Upper lobe of right lung (tissue), 1 donor: ENCODE measurements around the gene TMEM169. TPM values are rescaled to one million over a fixed set of nuclear protein-coding genes. Genes with fewer than 3 reads are reported as not detected.

Experiments used
- ATAC-seq: fragments of 200-7000 bp; cut with Tn5 transposase; one replicate; pipeline ENCODE4 v1.9.1; 2020; ENCODE audit warnings: mild to moderate bottlenecking, moderate library complexity
- DNase-seq: peaks from one replicate; pipeline ENCODE4 v3.0.0-alpha.2; 2020
- H3K27ac ChIP-seq: fragments of 200-600 bp; one replicate; pipeline ENCODE4 v1.8.0; 2022
- H3K27me3 ChIP-seq: fragments of 200-600 bp; one replicate; pipeline ENCODE4 v1.8.0; 2022; ENCODE audit warnings: mild to moderate bottlenecking
- H3K36me3 ChIP-seq: fragments of 200-600 bp; one replicate; pipeline ENCODE4 v1.8.0; 2022
- H3K4me1 ChIP-seq: fragments of 200-600 bp; one replicate; pipeline ENCODE4 v1.8.0; 2022
- H3K4me3 ChIP-seq: fragments of 200-600 bp; one replicate; pipeline ENCODE4 v1.8.0; 2022; ENCODE audit warnings: mild to moderate bottlenecking
- H3K9me3 ChIP-seq: fragments of 200-600 bp; one replicate; pipeline ENCODE4 v1.8.0; 2022
- CTCF ChIP-seq: fragments of 200-600 bp; IDR thresholded peaks from one replicate; pipeline ENCODE4 v1.8.0; 2022; ENCODE audit warnings: antibody characterized with exemption
- intact Hi-C: fragments of 100-400 bp; cut with DNase I; formaldehyde crosslinking; loops from one replicate; pipeline ENCODE4 v1.11.0; 2022
- total RNA-seq: library from RNA; stranded (reverse); fragmentation: NEBNext Ultra II Directional; extraction: Animal tissue kit (Norgen Biotek cat#: 25700); gene quantifications from one replicate; pipeline ENCODE4 v1.2.1, GENCODE V29; 2021
- donor health status: DM: no; HTN: yes; CAD: no; lungs with severe emphysema.

TMEM169 gene
- total RNA-seq, 1 donor from 2014 or later: 1.4 TPM

- Histone ChIP-seq H3K4me1 (no peaks in the 10 kb centered on the region), H3K9me3 (no peaks in the 10 kb centered on the region), H3K27ac (peak overlapping the region; percentile 7), H3K4me3 (no peak overlapping the region), H3K27me3 (no peaks in the 10 kb centered on the region), H3K36me3 (peaks cover 37% of the 10 kb centered on the region)
- intact Hi-C loops: no loop called here
- TF ChIP-seq CTCF: peak; percentile 11
- peak; percentile 37 for ATAC-seq
- no peak for DNase-seq
Observed at GRCh38 chr2:216064014-216064630, 17.6 kb upstream of the TMEM169 start.

DNA sequence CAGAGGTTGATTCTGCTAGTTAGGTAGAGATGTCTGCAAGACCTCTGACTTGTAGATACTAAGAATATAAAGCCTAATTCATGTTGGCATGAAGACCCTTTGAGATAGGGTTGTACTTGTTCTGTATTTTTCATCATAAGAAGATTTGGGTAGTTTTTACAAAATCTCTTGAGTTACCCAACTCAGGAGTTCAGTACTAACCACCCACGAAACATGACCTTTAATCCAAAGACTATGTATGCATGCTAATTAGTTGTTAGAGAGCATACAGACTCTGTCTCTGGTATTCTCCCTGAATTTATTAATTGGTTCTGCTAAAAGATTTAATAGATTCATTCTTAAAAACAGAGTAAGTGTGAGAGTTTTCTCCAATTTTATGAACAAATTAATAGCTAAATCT lies 17.1 kb upstream of the TMEM169 start:
- intact Hi-C loops: no loop called here
- H3K27me3 ChIP-seq: no peaks in the 10 kb centered on the region
- no peak overlapping the region for H3K4me3 ChIP-seq
- H3K27ac ChIP-seq: peak overlapping the region; percentile 7
- no peaks in the 10 kb centered on the region for H3K9me3 ChIP-seq
- no peak for TF ChIP-seq CTCF
- no peaks in the 10 kb centered on the region for H3K4me1 ChIP-seq
- DNase-seq (no peak), ATAC-seq (no peak)
- H3K36me3 ChIP-seq: peaks cover 37% of the 10 kb centered on the region

DNA sequence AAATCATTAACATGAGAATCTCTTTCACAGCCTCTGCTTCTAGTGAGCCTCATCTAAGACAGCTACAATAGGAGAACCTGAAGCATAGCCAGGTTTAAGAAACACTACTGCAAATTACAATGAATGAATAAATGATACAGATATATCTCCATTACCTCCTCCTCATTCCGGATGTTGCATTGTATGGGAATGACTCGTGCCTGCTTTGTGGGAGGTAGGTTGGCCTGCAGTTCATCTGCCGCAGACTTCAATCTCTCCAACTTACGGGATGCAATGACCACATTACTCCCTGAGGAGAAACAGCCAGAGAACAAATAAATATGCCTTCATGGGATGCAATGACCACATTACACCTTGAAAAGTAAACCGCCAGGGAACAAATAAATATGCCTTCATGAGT lies 15.5 kb upstream of the TMEM169 start:
- H3K27ac ChIP-seq: no peak overlapping the region
- ATAC-seq: no peak
- no peak overlapping the region for H3K4me3 ChIP-seq
- no peak for TF ChIP-seq CTCF
- H3K4me1 ChIP-seq: no peaks in the 10 kb centered on the region
- DNase-seq: no peak
- intact Hi-C loops: no loop called here
- H3K36me3 ChIP-seq: peaks cover 37% of the 10 kb centered on the region
- no peaks in the 10 kb centered on the region for H3K9me3 ChIP-seq
- H3K27me3 ChIP-seq: no peaks in the 10 kb centered on the region

DNA sequence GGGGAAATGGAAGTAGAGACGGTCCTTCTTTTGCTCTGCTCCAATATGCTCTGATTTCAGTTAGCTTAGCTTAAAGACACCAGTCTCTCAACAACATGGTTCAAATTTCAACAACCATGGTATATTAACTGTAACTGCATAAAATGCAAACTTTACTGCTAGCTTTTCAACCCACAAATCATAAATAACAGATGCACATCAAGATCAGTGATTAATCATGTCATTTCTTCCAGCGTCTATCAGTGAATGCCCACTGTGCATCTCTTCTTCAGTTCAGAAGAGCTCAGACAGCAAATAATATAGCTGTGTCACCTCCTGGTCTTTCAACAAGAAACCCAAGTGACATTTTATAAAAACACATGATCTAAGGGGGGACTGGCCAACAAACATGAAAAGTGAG lies 12.7 kb upstream of the TMEM169 start:
- no peak for TF ChIP-seq CTCF
- intact Hi-C loops: no loop called here

GRCh38 chr2:216070195-216070594 lies 11.5 kb upstream of the TMEM169 start:
- Histone ChIP-seq H3K27me3 (no peaks in the 10 kb centered on the region), H3K4me3 (no peak overlapping the region), H3K4me1 (no peaks in the 10 kb centered on the region), H3K36me3 (peaks cover 13% of the 10 kb centered on the region), H3K9me3 (no peaks in the 10 kb centered on the region), H3K27ac (no peak overlapping the region)
- ATAC-seq (no peak), DNase-seq (no peak)
- no peak for TF ChIP-seq CTCF
- intact Hi-C loops: no loop called here

More for the DNA sequence above, 12.7 kb upstream of the TMEM169 start:
- Histone ChIP-seq H3K27me3 (no peaks in the 10 kb centered on the region), H3K9me3 (no peaks in the 10 kb centered on the region), H3K4me1 (no peaks in the 10 kb centered on the region), H3K36me3 (peaks cover 23% of the 10 kb centered on the region), H3K27ac (no peak overlapping the region), H3K4me3 (no peak overlapping the region)
- no peak for ATAC-seq
- DNase-seq: no peak
